ENCODE results near the gene RBM19. TPM values are rescaled to one million over a fixed set of nuclear protein-coding genes. Genes with fewer than 3 reads are reported as not detected.

The RBM19 gene
- total and polyA plus RNA-seq, 10 donors, result 13.6 to 46.7 (median 34.5) TPM

GRCh38 chr12:113779774-113780173 is 186.4 kb downstream of the RBM19 start:
- no peak for DNase-seq
- no peaks in the 10 kb centered on the region for H3K9me3 ChIP-seq
- H3K4me1 ChIP-seq, result no peaks in the 10 kb centered on the region
- peaks cover 0 to 94% (median 17%) of the 10 kb centered on the region in 7 donors for H3K27me3 ChIP-seq (replicated peaks in 1 of 7)
- intact Hi-C loops (cut with DNase I; ENCODE audit: low total_unique reads), result no loop called here
- TF ChIP-seq POLR2A (IDR thresholded peaks at IDR 0.05) (no peak), POLR2AphosphoS5 (IDR thresholded peaks at IDR 0.05) (no peak), CTCF (IDR thresholded peaks at IDR 0.05 in 8 of 11, conservative IDR thresholded peaks at IDR 0.05 in 3 of 11) (no peak)
- 73 to 90% (median 79%) methylated on average over 2 of the region's 2 CpGs for WGBS, 5 donors
- no peaks in the 10 kb centered on the region for H3K36me3 ChIP-seq
- H3K4me3 ChIP-seq, result no peak overlapping the region
- no peak overlapping the region for H3K27ac ChIP-seq

- Histone ChIP-seq H3K4me3 (no peak overlapping the region), H3K4me1 (no peaks in the 10 kb centered on the region), H3K9me3 (no peaks in the 10 kb centered on the region), H3K27me3 (replicated peaks in 1 of 7) (peaks cover 0 to 95% (median 17%) of the 10 kb centered on the region in 7 donors), H3K27ac (no peak overlapping the region), H3K36me3 (no peaks in the 10 kb centered on the region)
- no peak for DNase-seq
- intact Hi-C loops (cut with DNase I; ENCODE audit: low total_unique reads), result no loop called here
- TF ChIP-seq POLR2AphosphoS5 (IDR thresholded peaks at IDR 0.05), result no peak
- no peak for TF ChIP-seq CTCF (IDR thresholded peaks at IDR 0.05 in 8 of 11, conservative IDR thresholded peaks at IDR 0.05 in 3 of 11)
- no peak for TF ChIP-seq POLR2A (IDR thresholded peaks at IDR 0.05)
- 37 to 48% (median 42%) methylated on average over 12 of the region's 12 CpGs for WGBS, 5 donors
These were observed 187.5 kb downstream of the RBM19 start for GRCh38 chr12:113778432-113779132.

GRCh38 chr12:113777751-113778150 is 188.4 kb downstream of the RBM19 start:
- peaks cover 0 to 90% (median 17%) of the 10 kb centered on the region in 7 donors for H3K27me3 ChIP-seq (replicated peaks in 1 of 7)

More at GRCh38 chr12:113777751-113778150, 188.4 kb downstream of the RBM19 start:
- Histone ChIP-seq H3K27ac (no peak overlapping the region), H3K36me3 (no peaks in the 10 kb centered on the region), H3K9me3 (no peaks in the 10 kb centered on the region), H3K4me3 (no peak overlapping the region), H3K4me1 (no peaks in the 10 kb centered on the region)
- TF ChIP-seq CTCF (IDR thresholded peaks at IDR 0.05 in 8 of 11, conservative IDR thresholded peaks at IDR 0.05 in 3 of 11), result no peak
- TF ChIP-seq POLR2A (IDR thresholded peaks at IDR 0.05), result no peak
- TF ChIP-seq POLR2AphosphoS5 (IDR thresholded peaks at IDR 0.05), result no peak
- 79 to 96% (median 85%) methylated on average over 2 of the region's 2 CpGs for WGBS, 5 donors
- intact Hi-C loops (cut with DNase I; ENCODE audit: low total_unique reads), result no loop called here
- no peak for DNase-seq
